DOHH2 (cell line): ENCODE measurements around the gene HHAT.

Source experiments
- H3F3A ChIP-seq: fragments of 200-600 bp; sonication (generic), shearing (Covaris generic); 2 replicates; pipeline ENCODE4 v1.6.0; 2016; ENCODE audit warnings: antibody characterized with exemption, mild to moderate bottlenecking; ENCODE audit not compliant: control insufficient read depth, insufficient read depth
- H3K27ac ChIP-seq: fragments of 200-600 bp; sonication (generic); 2 replicates; pipeline ENCODE4 v1.5.1; 2014; ENCODE audit warnings: low read depth, mild to moderate bottlenecking, low read length, moderate library complexity
- H3K27me3 ChIP-seq: fragments of 200-600 bp; sonication (generic); 2 replicates; pipeline ENCODE4 v1.6.1; 2014; ENCODE audit warnings: mild to moderate bottlenecking, low read length, mixed read lengths; ENCODE audit not compliant: control insufficient read depth
- H3K36me3 ChIP-seq: fragments of 200-600 bp; sonication (generic); 2 replicates; pipeline ENCODE4 v1.6.1; 2014; ENCODE audit warnings: mild to moderate bottlenecking, low read length, moderate library complexity, mixed read lengths; ENCODE audit not compliant: control insufficient read depth
- H3K4me1 ChIP-seq: fragments of 200-600 bp; sonication (generic); 2 replicates; pipeline ENCODE4 v1.6.1; 2014; ENCODE audit warnings: mild to moderate bottlenecking, low read length, mixed read lengths; ENCODE audit not compliant: control insufficient read depth
- H3K4me2 ChIP-seq: fragments of 200-600 bp; sonication (generic); 2 replicates; pipeline ENCODE4 v1.6.0; 2014; ENCODE audit warnings: mild to moderate bottlenecking, low read length, moderate library complexity
- H3K4me3 ChIP-seq: fragments of 200-600 bp; sonication (generic); 2 replicates; pipeline ENCODE4 v1.5.1; 2014; ENCODE audit warnings: mild to moderate bottlenecking, low read length, mixed read lengths
- H3K79me2 ChIP-seq: fragments of 200-600 bp; sonication (generic); 2 replicates; pipeline ENCODE4 v1.6.1; 2014; ENCODE audit warnings: mild to moderate bottlenecking, low read length, mixed read lengths; ENCODE audit not compliant: control insufficient read depth
- H3K9me2 ChIP-seq: fragments of 200-600 bp; sonication (generic); replicated peaks from 2 replicates; pipeline ENCODE4 v1.6.1; 2014; ENCODE audit warnings: mild to moderate bottlenecking, low read length, mixed read lengths; ENCODE audit not compliant: control insufficient read depth
- H3K9me3 ChIP-seq: fragments of 200-600 bp; sonication (generic); 2 replicates; pipeline ENCODE4 v1.6.1; 2014; ENCODE audit warnings: antibody characterized with exemption, low read length, mixed read lengths; ENCODE audit not compliant: control insufficient read depth, insufficient read depth
- H4K20me1 ChIP-seq: fragments of 200-600 bp; sonication (generic); 2 replicates; pipeline ENCODE4 v1.6.0; 2014; ENCODE audit warnings: low read depth, mild to moderate bottlenecking, antibody characterized with exemption, low read length, moderate library complexity; ENCODE audit not compliant: control insufficient read depth, insufficient read depth
- CTCF ChIP-seq: fragments of 200-600 bp; sonication (generic); IDR thresholded peaks from one replicate; pipeline ENCODE4 v1.5.1; 2014; ENCODE audit warnings: antibody characterized with exemption, mild to moderate bottlenecking, low read depth, low read length; ENCODE audit not compliant: poor library complexity, severe bottlenecking
- EZH2phosphoT487 ChIP-seq: fragments of 200-600 bp; sonication (generic); IDR thresholded peaks from 2 replicates; pipeline ENCODE4 v1.6.1; 2017; ENCODE audit warnings: borderline replicate concordance, mild to moderate bottlenecking, antibody characterized with exemption, low read length, moderate library complexity, mixed read lengths

The HHAT gene

GRCh38 chr1:210438928-210439841 is 110.5 kb downstream of the HHAT start:
- H3K4me2 ChIP-seq, result no peak overlapping the region
- no peaks in the 10 kb centered on the region for H3K9me2 ChIP-seq
- no peak overlapping the region for H3K27ac ChIP-seq

GRCh38 chr1:210440081-210440480 is 111.4 kb downstream of the HHAT start:
- Histone ChIP-seq H3K27ac (no peak overlapping the region), H3K4me1 (no peaks in the 10 kb centered on the region), H3K4me3 (no peak overlapping the region), H3K9me2 (no peaks in the 10 kb centered on the region), H3K9me3 (no peaks in the 10 kb centered on the region), H3K79me2 (no peaks in the 10 kb centered on the region), H3K4me2 (no peak overlapping the region), H3F3A (no peaks in the 10 kb centered on the region), H3K36me3 (no peaks in the 10 kb centered on the region), H4K20me1 (no peaks in the 10 kb centered on the region), H3K27me3 (no peaks in the 10 kb centered on the region)
- TF ChIP-seq EZH2phosphoT487 (no peak), CTCF (no peak)

More at GRCh38 chr1:210438928-210439841, 110.5 kb downstream of the HHAT start:
- H3K4me3 ChIP-seq, result no peak overlapping the region
- no peaks in the 10 kb centered on the region for H3K36me3 ChIP-seq
- no peaks in the 10 kb centered on the region for H3K4me1 ChIP-seq
- no peaks in the 10 kb centered on the region for H3K27me3 ChIP-seq
- no peaks in the 10 kb centered on the region for H3K79me2 ChIP-seq
- no peaks in the 10 kb centered on the region for H4K20me1 ChIP-seq
- TF ChIP-seq CTCF (no peak), EZH2phosphoT487 (no peak)
- H3K9me3 ChIP-seq, result no peaks in the 10 kb centered on the region
- H3F3A ChIP-seq, result no peaks in the 10 kb centered on the region

GRCh38 chr1:210441028-210441427 is 112.3 kb downstream of the HHAT start:
- no peak overlapping the region for H3K27ac ChIP-seq
- H3K36me3 ChIP-seq, result no peaks in the 10 kb centered on the region
- no peaks in the 10 kb centered on the region for H3K27me3 ChIP-seq
- H3K79me2 ChIP-seq, result no peaks in the 10 kb centered on the region
- no peaks in the 10 kb centered on the region for H3F3A ChIP-seq
- no peak overlapping the region for H3K4me2 ChIP-seq
- H4K20me1 ChIP-seq, result no peaks in the 10 kb centered on the region
- H3K9me3 ChIP-seq, result no peaks in the 10 kb centered on the region
- TF ChIP-seq CTCF (no peak), EZH2phosphoT487 (no peak)
- H3K4me3 ChIP-seq, result no peak overlapping the region
- H3K4me1 ChIP-seq, result no peaks in the 10 kb centered on the region
- no peaks in the 10 kb centered on the region for H3K9me2 ChIP-seq
